T-helper 1 cell treated with Interleukin-12 subunit alpha and Interleukin-12 subunit beta and Interleukin-4 antibody, amounts not matched to agents 30 ng/mL and 1 ng/mL, for 36 hours (primary cell): ENCODE results near the gene FAM9C. TPM values are rescaled to one million over a fixed set of nuclear protein-coding genes. Genes with fewer than 3 reads are reported as not detected.
"Not testable (repeated sequence)": the region's sequence is repeated elsewhere in the genome, so short reads cannot be mapped to it uniquely, and the experiment has no call there.

Experiments used
- intact Hi-C: fragments of 100-400 bp; cut with micrococcal nuclease; formaldehyde crosslinking; loops from one replicate; pipeline ENCODE4 v1.15.1; 2024
- total RNA-seq: library from RNA; stranded (reverse); gene quantifications from 2 replicates; pipeline ENCODE4 v1.2.3, GENCODE V29; 2022

Gene FAM9C
- 0.05 TPM in 1 of 2 replicates, not detected in the other for total RNA-seq

DNA sequence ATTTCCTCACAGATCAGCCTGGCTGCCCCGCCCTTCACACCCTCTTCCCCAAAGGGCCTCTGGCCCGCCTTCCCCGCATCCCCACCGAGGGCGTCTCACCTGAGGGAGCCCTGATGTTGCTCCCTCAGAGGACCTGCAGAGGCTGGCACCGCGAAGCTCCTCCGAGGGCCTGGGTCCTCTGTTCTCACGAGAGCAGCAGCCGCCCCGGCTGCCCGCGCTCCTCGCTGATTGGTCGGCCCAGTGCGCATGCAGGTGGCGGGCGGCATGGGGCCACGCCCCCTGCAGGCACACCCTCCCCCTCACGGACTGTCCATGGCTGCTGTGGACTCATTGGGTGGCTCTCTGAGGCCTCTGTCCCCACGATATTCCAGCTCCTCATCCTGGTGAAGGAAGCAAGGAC lies at the start of gene FAM9C:
Gene FAM9C (minus strand): TSS at position 180 of the 400 bp plus-strand sequence. CDS start 831 bp downstream, outside the sequence.
- intact Hi-C loops = no loop called here

DNA sequence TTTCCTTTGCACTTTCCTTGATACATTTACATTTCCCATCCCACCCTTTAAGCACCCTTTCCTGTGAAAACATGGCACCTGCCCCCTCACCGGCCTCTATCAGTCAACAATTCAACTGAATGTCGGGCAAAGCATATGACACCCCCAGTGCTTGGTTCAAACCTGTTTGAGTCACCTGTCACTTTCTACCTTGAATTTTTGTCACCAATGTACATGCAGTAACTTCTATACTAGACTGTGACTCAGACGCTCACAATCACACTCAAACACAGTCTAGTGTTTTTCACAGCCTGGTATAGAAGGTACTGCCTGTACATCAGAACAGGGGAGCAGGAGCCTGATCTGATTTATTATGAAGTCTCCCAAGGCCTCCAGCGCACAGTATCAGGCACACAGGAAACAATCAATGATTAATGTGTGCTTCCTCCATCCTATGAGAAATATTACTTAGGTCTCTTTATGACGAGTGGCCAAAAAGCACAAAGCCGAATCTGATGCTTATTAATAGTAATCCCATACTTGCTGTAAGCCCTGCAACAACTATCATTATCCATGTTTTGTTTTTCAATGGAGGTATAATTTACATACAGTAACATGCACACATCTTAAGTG lies 49.2 kb upstream of the FAM9C start:
- intact Hi-C loops = loop anchor here (1.0 to 5.0 kb wide), 7 partner anchors 8 to 639 kb away; partner anchors contain the start of genes OFD1 and TRAPPC2

DNA sequence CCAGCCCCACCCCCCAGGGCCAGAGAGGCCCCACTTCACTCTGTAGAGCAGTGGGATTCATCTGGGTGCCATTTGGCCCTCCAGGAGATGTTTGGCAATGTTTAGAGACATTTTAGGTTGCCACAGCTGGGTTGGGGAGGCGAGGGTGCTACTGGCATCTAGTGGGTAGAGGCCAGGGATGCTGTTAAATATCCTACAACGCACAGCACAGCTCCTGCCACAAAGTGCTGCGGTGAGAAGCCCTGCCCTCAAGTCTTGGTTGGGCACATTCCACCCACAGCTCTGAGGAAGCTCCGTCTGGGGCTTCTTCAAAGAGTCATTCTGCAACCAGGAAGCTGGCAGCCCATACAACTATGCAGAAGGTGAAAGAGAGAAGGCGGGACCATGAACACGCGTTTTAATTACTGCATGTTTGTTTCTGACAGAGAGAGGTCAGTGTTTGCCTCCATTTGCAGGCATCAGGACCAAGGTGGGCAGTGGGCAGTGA lies 48.1 kb upstream of the FAM9C start:
- intact Hi-C loops = loop anchor here (1.0 to 5.0 kb wide), 10 partner anchors 60 to 640 kb away; partner anchors contain the start of genes OFD1 and TRAPPC2

DNA sequence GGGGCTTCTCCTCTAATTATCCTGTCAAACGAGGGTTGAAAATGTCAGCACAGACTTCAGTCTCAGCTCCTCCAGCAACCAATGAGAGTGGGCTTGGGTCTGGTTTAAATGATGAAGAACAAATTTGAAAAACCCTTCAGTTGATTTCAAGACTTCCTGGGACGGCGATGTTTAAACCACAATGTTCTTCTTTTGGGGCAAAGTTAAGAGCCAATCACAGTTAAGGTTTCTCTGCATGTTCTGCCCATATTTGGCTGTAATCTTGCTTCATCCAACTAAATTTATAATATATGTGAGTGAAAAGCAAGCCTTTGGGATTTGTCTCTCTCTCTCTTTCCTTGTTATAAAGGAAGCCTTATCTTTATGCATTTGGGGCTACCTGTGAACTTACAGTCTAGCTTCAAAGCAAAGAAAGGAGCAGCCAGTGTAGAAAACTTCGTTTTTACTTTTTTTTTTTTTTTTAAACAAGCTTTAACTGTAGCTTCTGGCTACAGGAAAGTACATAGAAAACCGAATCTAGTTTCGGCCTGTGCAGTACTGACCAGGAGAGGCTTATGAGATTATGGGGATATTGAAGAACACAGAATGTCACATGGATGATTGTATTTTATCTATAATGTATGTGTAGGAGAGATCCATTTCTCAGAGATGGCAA lies 46.8 kb upstream of the FAM9C start:
- intact Hi-C loops = loop anchor here (2.0 to 5.0 kb wide), 4 partner anchors 279 to 938 kb away; partner anchors contain the start of genes GEMIN8, OFD1 and TRAPPC2

DNA sequence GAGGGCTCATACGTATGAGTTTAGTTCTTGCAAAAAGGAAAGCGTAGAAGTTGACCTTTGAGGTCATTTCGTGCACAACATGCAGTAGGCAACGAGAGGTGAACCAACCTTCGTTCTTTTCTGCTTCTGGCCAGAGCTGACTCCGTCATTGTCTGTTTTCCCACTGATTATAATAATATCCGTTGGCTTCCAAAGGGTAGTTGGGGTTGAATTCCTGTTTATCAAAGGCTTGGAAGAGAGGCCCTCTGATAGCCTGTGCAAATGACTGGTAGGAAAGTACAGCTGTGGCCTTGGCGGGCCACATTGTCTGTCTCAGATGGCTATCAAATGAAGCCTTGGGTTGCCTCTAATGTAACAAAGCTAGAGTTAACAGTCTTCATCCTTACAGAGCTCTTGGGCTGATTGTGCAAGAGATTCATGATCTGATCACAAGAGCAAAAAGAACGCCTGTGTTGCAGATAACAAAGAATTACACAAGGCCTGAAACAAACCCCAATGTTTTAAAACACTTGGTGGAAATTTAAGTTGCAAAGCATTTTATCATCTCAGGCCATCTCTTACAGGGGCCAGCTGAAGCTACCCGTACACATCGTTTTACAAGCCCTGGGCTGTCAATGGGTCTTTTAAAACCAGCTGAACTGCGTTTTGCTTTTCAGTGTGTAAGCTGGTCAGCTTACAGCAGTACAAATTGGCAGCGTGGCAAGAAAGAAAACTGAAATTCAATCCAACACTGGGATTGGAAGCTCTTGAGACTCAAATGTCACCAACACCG lies 46.1 kb upstream of the FAM9C start:
- intact Hi-C loops = loop anchor here (2.0 to 5.0 kb wide), 4 partner anchors 278 to 938 kb away; partner anchors contain the start of genes GEMIN8, OFD1 and TRAPPC2

GRCh38 chrX:13090027-13090338 lies 45.6 kb upstream of the FAM9C start:
- intact Hi-C loops = loop anchor here (2.0 to 5.0 kb wide), 4 partner anchors 278 to 939 kb away; partner anchors contain the start of genes GEMIN8, OFD1 and TRAPPC2

GRCh38 chrX:13088156-13088487 lies 43.7 kb upstream of the FAM9C start:
- intact Hi-C loops = no loop called here

DNA sequence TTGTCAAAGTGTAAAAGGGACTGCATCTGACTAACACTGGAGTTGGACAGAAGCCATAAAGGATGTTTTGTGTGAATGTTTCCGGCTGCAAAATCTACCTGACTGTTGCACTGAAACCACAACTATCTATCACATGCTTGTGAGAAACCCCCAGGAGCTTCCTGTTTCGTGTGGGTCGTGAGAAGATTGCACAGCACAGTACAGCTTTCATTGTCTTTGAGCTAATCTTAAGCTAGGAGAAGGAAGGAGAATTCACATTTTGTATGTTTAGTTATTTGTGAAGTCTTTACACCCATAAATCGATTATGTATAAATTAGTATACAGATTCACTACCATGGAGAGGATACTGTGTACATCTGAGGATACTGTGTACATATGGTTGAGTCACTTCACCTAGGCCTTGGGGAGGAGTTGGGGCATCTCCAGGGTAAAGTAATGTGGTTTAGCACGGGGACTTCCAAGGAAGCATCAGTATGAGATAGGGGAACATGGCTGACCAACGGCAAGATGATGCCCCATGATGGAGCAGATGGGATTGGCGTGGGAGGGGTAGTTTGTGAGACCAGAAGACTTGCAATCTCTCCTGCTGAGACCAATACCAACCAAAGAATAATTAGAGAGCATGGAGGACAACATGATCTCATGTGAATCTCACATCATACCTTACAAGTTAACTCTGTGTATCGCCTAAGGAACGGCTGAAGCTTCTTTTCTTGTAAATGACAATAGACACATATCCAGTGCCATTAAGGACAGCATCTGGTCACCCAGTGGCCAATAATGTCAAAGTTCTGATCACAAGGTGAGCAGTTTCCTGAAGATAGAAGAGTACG lies 43.1 kb upstream of the FAM9C start:
- intact Hi-C loops = loop anchor here (1.0 to 2.0 kb wide), 5 partner anchors 11 to 565 kb away; partner anchors contain the start of gene TCEANC

GRCh38 chrX:13086793-13087321 lies 42.4 kb upstream of the FAM9C start:
- intact Hi-C loops = loop anchor here (1.0 to 2.0 kb wide), 5 partner anchors 11 to 566 kb away; partner anchors contain the start of gene TCEANC

DNA sequence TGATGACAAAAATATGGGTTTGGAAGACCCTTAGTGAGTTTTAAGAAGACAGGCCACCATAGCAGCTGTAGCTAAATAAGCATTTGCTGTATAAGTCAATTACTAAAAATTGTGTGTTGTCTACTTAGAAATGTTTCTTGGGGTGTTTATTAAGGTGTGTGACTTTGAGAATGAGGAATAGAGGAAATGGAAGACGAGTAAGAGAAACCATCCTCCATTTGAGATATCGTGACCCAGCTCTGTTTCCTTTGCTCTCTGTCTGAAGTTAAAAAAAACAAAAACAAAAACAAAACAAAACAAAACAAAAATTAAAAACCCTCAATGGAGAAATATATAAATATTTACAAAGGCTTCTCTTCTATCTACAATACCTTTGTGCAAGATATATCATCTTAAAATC lies 41.7 kb upstream of the FAM9C start:
- intact Hi-C loops = loop anchor here (2.0 kb wide), 1 partner anchor 567 kb away; the partner anchor contains the start of gene TCEANC

GRCh38 chrX:13085526-13085925 lies 41.1 kb upstream of the FAM9C start:
- intact Hi-C loops = loop anchor here (1.0 kb wide), 1 partner anchor 100 kb away; no protein-coding TSS in a partner anchor

DNA sequence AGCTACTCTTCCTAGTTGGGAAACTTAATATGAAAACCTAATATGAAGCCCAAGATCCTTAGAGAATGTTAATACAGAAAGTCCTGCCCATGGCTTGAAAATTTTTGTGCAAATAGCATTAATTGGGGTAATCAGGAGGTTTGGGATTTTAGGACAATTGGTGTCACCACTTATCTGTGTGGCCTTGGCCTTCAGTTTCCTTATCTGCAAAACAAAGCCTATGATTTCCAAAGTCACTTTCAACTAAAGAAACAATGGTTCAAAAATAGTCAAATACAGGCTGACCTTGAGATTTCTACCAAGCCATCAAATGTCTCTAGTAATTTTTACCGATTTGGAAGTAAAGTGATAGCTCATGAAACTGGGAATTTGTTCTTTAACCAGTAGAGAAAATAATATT lies 40.2 kb upstream of the FAM9C start:
- intact Hi-C loops = loop anchor here (1.0 kb wide), 1 partner anchor 99 kb away; no protein-coding TSS in a partner anchor

- intact Hi-C loops = not testable (repeated sequence)
These were observed 39.4 kb upstream of the FAM9C start for GRCh38 chrX:13083755-13084326.

- intact Hi-C loops = no loop called here
These were observed 38.0 kb upstream of the FAM9C start for GRCh38 chrX:13082206-13083065.

DNA sequence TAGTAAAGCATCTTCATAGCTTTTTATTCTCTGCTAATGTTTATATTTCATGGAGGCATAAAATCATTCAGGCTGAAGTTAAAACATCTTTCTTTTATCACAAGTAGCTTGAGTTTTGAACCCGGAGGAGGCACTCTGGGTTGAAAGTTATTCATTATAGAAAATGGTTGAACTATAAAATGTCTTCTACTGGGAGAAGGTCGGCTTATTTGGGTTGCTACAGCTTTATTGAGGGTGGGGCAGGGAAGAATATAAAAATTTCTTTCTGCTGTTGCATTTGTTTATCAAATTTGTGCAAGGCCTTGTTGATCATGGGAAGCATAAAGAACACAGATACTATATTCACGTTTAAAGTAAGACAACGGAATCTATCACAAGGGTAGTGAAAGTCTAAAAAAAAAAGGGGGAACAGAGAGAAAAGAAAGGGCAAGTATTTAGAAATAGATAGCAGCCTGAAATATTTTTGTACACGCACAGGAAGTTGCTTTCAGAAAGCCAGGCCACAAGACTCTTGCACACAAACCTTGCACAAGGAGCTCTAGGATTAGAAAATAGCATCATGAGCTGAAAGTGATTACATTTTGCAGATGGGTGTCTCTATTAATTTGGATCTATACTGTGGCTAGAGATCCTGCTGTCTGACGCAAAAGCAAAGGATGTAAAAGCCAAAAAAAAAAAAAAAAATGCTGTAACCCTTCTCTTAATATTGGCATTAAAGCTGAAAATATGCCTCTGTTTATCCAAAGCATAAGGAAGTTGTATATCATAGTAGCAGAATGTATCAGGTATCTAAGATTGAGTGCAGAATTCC lies 37.2 kb upstream of the FAM9C start:
- intact Hi-C loops = no loop called here

GRCh38 chrX:13080128-13080795 lies 35.8 kb upstream of the FAM9C start:
- intact Hi-C loops = no loop called here

GRCh38 chrX:13078739-13079444 lies 34.5 kb upstream of the FAM9C start:
- intact Hi-C loops = no loop called here
